HL-60 (cell line): ENCODE measurements around the gene PTPRN2.

Experiments used
- DNase-seq, 2 experiments: peaks; one replicate each; pipeline ENCODE4 v3.0.0-alpha.2; 2010 to 2020; ENCODE audit warnings: low read depth in 1 of 2, low spot score in 1 of 2
- H3K27ac ChIP-seq: fragments of 250-450 bp; sonication (Bioruptor Pico); replicated peaks from 2 replicates; pipeline ENCODE4 v1.5.1; 2020; ENCODE audit warnings: mild to moderate bottlenecking, moderate library complexity
- H3K27me3 ChIP-seq: fragments of 250-450 bp; sonication (Bioruptor Pico); 2 replicates; pipeline ENCODE4 v1.5.1; 2021; ENCODE audit warnings: mild to moderate bottlenecking, moderate library complexity; ENCODE audit not compliant: insufficient read depth, poor library complexity, severe bottlenecking
- H3K4me3 ChIP-seq: replicated peaks from 2 replicates; pipeline ENCODE4 v1.5.1; 2011; ENCODE audit warnings: mild to moderate bottlenecking, control low read depth, low read length; ENCODE audit not compliant: insufficient read depth
- CTCF ChIP-seq: IDR thresholded peaks from one replicate; pipeline ENCODE4 v1.5.1; 2011; ENCODE audit warnings: low read length, control low read depth, inconsistent platforms; ENCODE audit not compliant: insufficient read depth
- GABPA ChIP-seq: IDR thresholded peaks from 2 replicates; pipeline ENCODE4 v1.6.1; 2012; ENCODE audit warnings: low read depth
- POLR2AphosphoS5 ChIP-seq: IDR thresholded peaks from 2 replicates; pipeline ENCODE4 v1.6.1; 2012; ENCODE audit warnings: low read depth
- REST ChIP-seq: IDR thresholded peaks from 2 replicates; pipeline ENCODE4 v1.6.1; 2012; ENCODE audit warnings: low read depth; ENCODE audit not compliant: insufficient replicate concordance
- SPI1 ChIP-seq: IDR thresholded peaks from 2 replicates; pipeline ENCODE4 v1.6.1; 2012; ENCODE audit warnings: low read depth, mild to moderate bottlenecking, borderline replicate concordance

The PTPRN2 gene

GRCh38 chr7:158315881-158316280 lies 271.7 kb downstream of the PTPRN2 start:
- Histone ChIP-seq H3K27ac (no peak overlapping the region), H3K27me3 (no peaks in the 10 kb centered on the region), H3K4me3 (no peak overlapping the region)
- no peak for DNase-seq
- TF ChIP-seq REST (no peak), GABPA (no peak), CTCF (no peak), POLR2AphosphoS5 (no peak), SPI1 (no peak)

GRCh38 chr7:158315326-158315725 lies 272.3 kb downstream of the PTPRN2 start:
- Histone ChIP-seq H3K4me3 (no peak overlapping the region), H3K27ac (no peak overlapping the region), H3K27me3 (no peaks in the 10 kb centered on the region)
- no peak for DNase-seq
- TF ChIP-seq GABPA: no peak
- TF ChIP-seq REST: no peak
- no peak for TF ChIP-seq POLR2AphosphoS5
- no peak for TF ChIP-seq SPI1

GRCh38 chr7:158314394-158314793 lies 273.2 kb downstream of the PTPRN2 start:
- no peak overlapping the region for H3K4me3 ChIP-seq
- no peak overlapping the region for H3K27ac ChIP-seq
- no peak for DNase-seq
- TF ChIP-seq GABPA (no peak), SPI1 (no peak), CTCF (no peak), REST (no peak), POLR2AphosphoS5 (no peak)
- no peaks in the 10 kb centered on the region for H3K27me3 ChIP-seq

- H3K27ac ChIP-seq: no peak overlapping the region
- TF ChIP-seq REST: no peak
- TF ChIP-seq SPI1: no peak
- no peak for TF ChIP-seq GABPA
- no peak for TF ChIP-seq POLR2AphosphoS5
- no peak for TF ChIP-seq CTCF
- H3K27me3 ChIP-seq: no peaks in the 10 kb centered on the region
- H3K4me3 ChIP-seq: no peak overlapping the region
- DNase-seq: no peak
Measured at GRCh38 chr7:158313931-158314330, 273.7 kb downstream of the PTPRN2 start.
